HG02938 (cell line): ENCODE measurements around the gene INPP5F.
"Not testable (repeated sequence)": the region's sequence is repeated elsewhere in the genome, so short reads cannot be mapped to it uniquely, and the experiment has no call there.

ENCODE experiments used
- ATAC-seq: cut with Tn5 transposase; IDR thresholded peaks from one replicate; pipeline ENCODE4 v1.9.1; 2021; ENCODE audit warnings: mild to moderate bottlenecking, moderate library complexity; ENCODE audit not compliant: unreplicated experiment

Gene INPP5F

DNA sequence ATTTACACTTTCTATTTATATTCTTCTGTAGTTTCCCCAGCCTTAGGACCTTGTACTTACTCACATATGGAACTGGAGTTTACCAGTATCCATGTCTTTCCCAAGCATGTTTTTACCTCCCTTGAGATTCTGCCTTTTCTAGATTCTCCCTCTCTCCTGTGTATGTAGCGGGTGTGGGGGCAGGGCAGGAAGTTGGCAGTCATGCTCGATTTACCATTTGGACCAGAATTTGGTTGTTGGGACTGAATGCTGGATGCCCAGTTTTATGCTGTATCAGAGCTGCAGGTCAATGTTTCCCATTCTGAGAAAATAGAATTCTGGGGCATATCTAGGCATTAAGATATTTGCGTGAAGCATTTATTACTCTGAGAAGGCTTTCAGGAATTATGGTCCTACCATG, 14.2 kb downstream of the INPP5F start:
- no peak for ATAC-seq

- no peak for ATAC-seq
These were observed 17.2 kb downstream of the INPP5F start for GRCh38 chr10:119742947-119743648.

- no peak for ATAC-seq
These were observed 22.1 kb downstream of the INPP5F start for GRCh38 chr10:119747940-119748339.

- no peak for ATAC-seq
These were observed 23.0 kb downstream of the INPP5F start for GRCh38 chr10:119748871-119749270.

DNA sequence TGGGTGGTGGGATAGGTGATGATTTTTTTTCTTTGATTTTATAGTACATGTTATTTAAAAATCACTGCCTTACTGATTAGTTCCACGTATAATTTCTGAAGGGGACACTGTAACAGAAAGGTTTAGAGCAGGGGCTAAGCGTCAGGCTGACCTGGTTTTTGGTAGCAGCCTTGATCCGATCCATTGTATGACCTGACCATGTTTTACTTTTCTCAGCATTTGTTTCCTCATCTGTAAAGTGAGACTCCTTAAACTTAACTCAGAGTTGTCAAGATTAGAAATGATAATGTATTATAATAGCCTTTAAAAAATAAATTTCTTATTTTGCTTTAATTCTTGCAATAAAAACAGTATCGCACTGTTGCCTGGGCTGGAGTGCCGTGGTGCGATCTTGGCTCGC, 23.6 kb downstream of the INPP5F start:
- no peak for ATAC-seq

- ATAC-seq = no peak
These were observed 24.8 kb downstream of the INPP5F start for GRCh38 chr10:119750391-119751230.

DNA sequence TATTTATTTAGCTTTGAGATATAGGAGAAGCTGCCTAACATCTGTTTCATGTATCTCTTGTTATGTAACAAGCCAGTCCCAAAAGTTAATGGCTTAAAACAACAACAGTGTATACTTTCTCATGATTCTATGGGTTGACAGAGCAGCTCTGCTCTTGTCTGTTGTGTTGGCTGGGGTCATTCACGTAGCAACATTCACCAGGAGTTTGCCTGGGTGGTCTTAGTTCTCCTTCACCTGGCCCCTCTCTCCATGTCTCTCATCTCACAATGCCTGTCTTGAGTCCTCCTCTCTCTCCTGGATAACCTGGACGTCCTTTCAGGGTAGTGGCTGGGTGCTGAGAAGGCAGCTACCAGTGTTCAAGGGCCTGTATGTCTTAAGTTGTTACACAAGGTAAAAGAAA, 27.5 kb downstream of the INPP5F start:
- ATAC-seq = no peak

DNA sequence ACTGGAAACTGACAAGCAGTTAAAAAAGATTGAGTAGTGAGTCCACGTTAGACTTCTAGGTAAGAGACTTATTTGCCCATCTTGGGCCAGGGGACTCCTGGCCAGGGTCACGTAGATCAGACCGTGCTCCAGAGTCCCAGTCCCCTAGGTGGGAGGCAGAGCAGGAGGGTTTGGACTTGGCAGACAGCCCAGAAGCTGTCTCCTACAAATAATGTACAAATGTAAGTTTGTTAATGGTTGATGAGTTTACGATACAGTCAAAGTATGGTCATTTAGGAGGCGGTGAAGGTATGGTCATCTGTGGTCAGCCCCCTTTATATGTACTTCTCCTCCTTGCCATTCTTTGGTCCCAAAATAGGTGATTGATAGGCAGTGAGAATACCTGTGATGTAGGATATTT, 28.2 kb downstream of the INPP5F start:
- no peak for ATAC-seq

DNA sequence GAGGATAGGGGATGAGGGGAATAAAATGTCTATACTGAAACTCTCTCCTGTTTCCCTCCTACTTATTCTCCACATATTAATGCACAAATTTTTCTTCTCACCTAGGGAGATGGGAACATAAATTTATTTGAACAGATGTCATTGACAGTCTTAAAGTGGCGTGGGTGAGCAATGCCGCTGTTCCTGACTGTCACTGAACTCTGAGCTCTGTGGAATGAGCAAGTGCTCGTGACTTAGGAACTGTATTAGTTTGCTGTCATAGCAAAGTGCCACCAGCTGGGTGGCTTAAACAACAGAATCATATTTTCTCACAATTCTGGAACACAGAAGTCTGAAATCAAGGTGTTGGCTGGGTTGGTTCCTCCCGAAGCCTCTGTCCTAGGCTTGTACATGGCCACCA, 29.1 kb downstream of the INPP5F start:
- no peak for ATAC-seq

GRCh38 chr10:119755446-119755845, 29.6 kb downstream of the INPP5F start:
- ATAC-seq = no peak

GRCh38 chr10:119758448-119759195, 32.8 kb downstream of the INPP5F start:
- ATAC-seq = no peak

GRCh38 chr10:119759832-119760231, 34.0 kb downstream of the INPP5F start:
- ATAC-seq = no peak

- ATAC-seq = no peak
These were observed 35.3 kb downstream of the INPP5F start for GRCh38 chr10:119761106-119761505.

DNA sequence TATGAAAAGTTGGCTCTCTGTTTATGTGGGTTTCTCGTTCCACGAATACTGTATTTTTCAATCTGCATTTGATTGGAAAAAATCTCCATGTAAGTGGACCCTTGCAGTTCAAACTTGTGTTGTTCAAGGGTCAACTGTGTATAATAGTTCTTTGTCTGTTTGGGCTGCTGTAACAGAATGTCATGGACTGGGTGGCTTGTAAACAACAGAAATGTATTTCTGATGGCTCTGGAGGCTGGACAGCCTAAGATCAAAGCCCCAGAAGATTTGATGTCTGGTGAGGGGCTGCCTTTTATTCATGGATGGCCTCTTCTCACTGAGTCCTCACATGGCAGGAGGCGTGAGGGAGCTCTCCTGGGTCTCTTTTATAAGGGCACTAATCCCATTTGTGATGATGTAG, 36.2 kb downstream of the INPP5F start:
- ATAC-seq = no peak

DNA sequence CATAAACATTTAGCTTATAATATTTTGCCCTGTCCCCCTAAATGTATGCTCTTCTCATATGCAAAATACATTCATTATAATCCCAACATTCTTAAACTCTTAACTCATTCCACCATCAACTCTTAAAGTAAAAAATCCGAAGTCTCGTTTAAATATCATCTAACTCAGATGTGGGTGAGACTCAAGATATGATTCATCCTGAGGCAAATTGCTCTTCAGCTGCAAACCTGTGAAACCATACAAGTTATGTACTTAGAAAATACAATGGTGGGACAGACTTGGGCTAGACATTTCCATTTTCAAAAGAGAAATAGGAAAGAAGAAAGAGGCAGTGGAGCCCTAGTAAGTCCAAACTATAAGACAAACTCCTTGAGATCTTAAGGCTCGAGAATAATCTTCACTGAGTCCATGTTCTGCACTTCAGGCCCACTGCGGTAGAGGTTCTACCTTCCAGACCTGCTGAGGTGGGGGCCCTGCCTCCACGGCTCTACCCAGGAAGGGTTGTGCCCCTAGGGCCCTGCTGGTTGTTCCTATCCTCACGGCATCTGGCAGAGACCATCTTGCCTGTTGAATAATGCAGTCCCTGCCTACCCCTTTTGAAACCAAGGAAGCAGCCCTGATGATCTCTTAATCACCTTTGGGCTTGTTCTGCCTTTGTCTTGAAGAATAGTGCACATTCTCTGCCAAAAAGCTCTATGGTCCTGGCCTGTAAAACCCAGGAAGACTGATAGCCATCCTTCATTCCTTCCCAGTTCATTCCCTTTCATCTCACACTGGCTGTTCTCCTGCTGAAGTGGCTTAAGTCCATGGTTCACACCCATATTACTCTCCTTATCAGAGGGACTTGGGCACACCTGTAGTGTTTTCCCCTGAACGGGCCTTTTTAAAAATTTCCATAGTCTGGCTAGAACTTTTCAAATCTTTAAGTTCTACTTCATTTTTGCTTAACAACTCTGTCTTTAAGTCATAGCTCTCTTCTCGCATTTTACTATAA, 37.3 kb downstream of the INPP5F start:
- ATAC-seq = no peak

- no peak for ATAC-seq
These were observed 42.7 kb downstream of the INPP5F start for GRCh38 chr10:119768455-119769094.

- no peak for ATAC-seq
These were observed 44.0 kb downstream of the INPP5F start for GRCh38 chr10:119769886-119770285.

- ATAC-seq = no peak
These were observed 45.1 kb downstream of the INPP5F start for GRCh38 chr10:119770928-119771327.

- ATAC-seq = no peak
These were observed 46.5 kb downstream of the INPP5F start for GRCh38 chr10:119772334-119772733.

DNA sequence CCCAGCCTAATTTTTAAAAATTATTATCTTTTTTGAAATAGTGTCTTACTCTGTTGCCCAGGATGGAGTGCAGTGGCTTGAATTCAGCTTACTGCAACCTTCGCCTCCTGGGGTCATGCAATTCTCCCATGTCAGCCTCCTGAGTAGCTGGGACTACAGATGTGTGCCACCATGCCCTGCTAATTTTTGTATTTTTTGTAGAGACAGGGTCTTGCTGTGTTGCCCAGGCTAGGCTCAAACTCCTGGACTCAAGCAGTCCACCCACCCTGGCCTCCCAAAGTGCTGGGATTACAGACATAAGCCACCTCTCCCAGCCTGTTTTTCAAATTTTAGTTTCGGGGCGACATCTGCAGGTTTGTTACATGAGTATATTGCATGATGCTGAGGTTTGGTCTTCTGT, 47.2 kb downstream of the INPP5F start:
- ATAC-seq = not testable (repeated sequence)
